A673 (cell line): ENCODE data around the gene KANSL1. TPM values are rescaled to one million over a fixed set of nuclear protein-coding genes. Genes with fewer than 3 reads are reported as not detected.

Source experiments
- BruUV-seq: library from RNA; stranded (reverse); fragments of 400-500 nt; replicated peaks from 2 replicates; lab custom pipeline; 2021; lab: Mats Ljungman, UMichigan
- CTCF ChIA-PET: fragments of 300-600 bp; sonication (Branson Sonifier 250); formaldehyde crosslinking; loops from one replicate; lab custom pipeline; 2022; ENCODE audit warnings: antibody characterized with exemption; lab: Charles Lee
- POLR2A ChIA-PET: fragments of 300-600 bp; sonication (Branson Sonifier 250); formaldehyde crosslinking; loops from one replicate; lab custom pipeline; 2022; ENCODE audit warnings: antibody characterized with exemption; ENCODE audit not compliant: low non-redundant PET; lab: Charles Lee
- DNase-seq: peaks from one replicate; pipeline ENCODE4 v3.0.0-alpha.2; 2015; ENCODE audit warnings: low spot score
- H3K27ac ChIP-seq: fragments of 200-600 bp; sonication (generic); 2 replicates; pipeline ENCODE4 v1.5.1; 2016; ENCODE audit warnings: mixed run types, low read depth, mild to moderate bottlenecking, mixed read lengths, antibody characterized with exemption, low read length; ENCODE audit not compliant: poor library complexity, severe bottlenecking
- H3K27me3 ChIP-seq: fragments of 200-600 bp; sonication (generic); replicated peaks from 2 replicates; pipeline ENCODE4 v1.6.1; 2017; ENCODE audit warnings: mixed run types, low read depth, mild to moderate bottlenecking, mixed read lengths, antibody characterized with exemption, low read length; ENCODE audit not compliant: insufficient read depth, poor library complexity
- H3K36me3 ChIP-seq: fragments of 200-600 bp; sonication (generic); 2 replicates; pipeline ENCODE4 v1.6.1; 2016; ENCODE audit warnings: mixed run types, mild to moderate bottlenecking, mixed read lengths, antibody characterized with exemption, low read length; ENCODE audit not compliant: insufficient read depth, poor library complexity, severe bottlenecking
- H3K4me1 ChIP-seq: fragments of 200-600 bp; sonication (generic); 2 replicates; pipeline ENCODE4 v1.6.1; 2017; ENCODE audit warnings: mixed run types, mild to moderate bottlenecking, mixed read lengths, antibody characterized with exemption, low read length; ENCODE audit not compliant: insufficient read depth, poor library complexity, severe bottlenecking
- H3K4me3 ChIP-seq: fragments of 200-600 bp; sonication (generic); 2 replicates; pipeline ENCODE4 v1.5.1; 2016; ENCODE audit warnings: low read depth, mixed run types, mild to moderate bottlenecking, mixed read lengths, low read length; ENCODE audit not compliant: poor library complexity, severe bottlenecking
- H3K9me3 ChIP-seq: fragments of 200-600 bp; sonication (generic); 2 replicates; pipeline ENCODE4 v1.6.1; 2016; ENCODE audit warnings: mixed run types, low read depth, mild to moderate bottlenecking, mixed read lengths, antibody characterized with exemption, low read length; ENCODE audit not compliant: poor library complexity, severe bottlenecking
- EZH2 ChIP-seq: fragments of 200-600 bp; sonication (generic); IDR thresholded peaks from 2 replicates; pipeline ENCODE4 v1.6.1; 2017; ENCODE audit warnings: borderline replicate concordance, low read depth, mild to moderate bottlenecking, mixed read lengths, antibody characterized with exemption, low read length; ENCODE audit not compliant: poor library complexity, severe bottlenecking
- intact Hi-C: fragments of 100-400 bp; cut with micrococcal nuclease; formaldehyde crosslinking; loops from one replicate; pipeline ENCODE4 v1.10.0; 2022; ENCODE audit not compliant: unreplicated experiment
- total RNA-seq: library from RNA; stranded (reverse); gene quantifications from 2 replicates; pipeline ENCODE4 v1.2.3, GENCODE V29; 2021
- TF ChIP-seq, protein P1 (sequence below): fragments of 300-800, 200-600 bp; sonication (generic); conservative IDR thresholded peaks from 2 replicates; pipeline ENCODE4 v1.5.1; 2017; ENCODE audit warnings: low read depth, mild to moderate bottlenecking, antibody characterized with exemption, low read length, moderate library complexity, mixed read lengths

Gene KANSL1
- total RNA-seq, 1 experiment from 2014 or later, result 64.9 TPM

- no peak for DNase-seq
- Histone ChIP-seq H3K4me3 (no peak overlapping the region), H3K27me3 (no peaks in the 10 kb centered on the region), H3K27ac (no peak overlapping the region), H3K4me1 (no peaks in the 10 kb centered on the region), H3K9me3 (no peaks in the 10 kb centered on the region), H3K36me3 (no peaks in the 10 kb centered on the region)
- no peak for TF ChIP-seq EZH2
- no TSS peak for BruUV-seq
- POLR2A ChIA-PET, result no interaction called here
- CTCF ChIA-PET, result interaction anchor here (0.6 to 1.4 kb wide), 2 partner anchors 13 kb away, joined by 3 to 4 read pairs; no protein-coding TSS in a partner anchor
- intact Hi-C loops, result no loop called here
These were observed 7.0 kb upstream of the KANSL1 start for GRCh38 chr17:46200197-46200596.

DNA sequence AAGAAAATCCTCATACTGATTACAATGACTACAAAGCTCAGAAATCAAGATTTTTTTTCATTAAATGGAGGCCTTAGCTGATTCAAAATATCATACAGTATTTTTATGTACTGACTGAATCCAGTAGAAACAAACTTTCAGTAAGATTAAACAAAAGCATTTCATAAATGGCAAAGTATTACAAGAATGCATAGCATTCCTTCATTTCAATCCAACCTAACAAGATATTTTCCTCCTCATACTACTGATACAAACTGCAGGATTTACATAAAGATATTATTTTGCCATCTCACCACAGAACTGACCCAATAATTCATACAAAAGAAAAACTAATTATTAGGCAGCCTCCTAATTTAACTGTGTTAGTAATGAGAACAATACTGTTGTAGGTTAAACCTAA is 6.2 kb upstream of the KANSL1 start:
- intact Hi-C loops, result loop anchor here (10.0 kb wide), 1 partner anchor 155 kb away; no protein-coding TSS in a partner anchor
- Histone ChIP-seq H3K36me3 (no peaks in the 10 kb centered on the region), H3K27ac (no peak overlapping the region), H3K9me3 (no peaks in the 10 kb centered on the region), H3K27me3 (no peaks in the 10 kb centered on the region), H3K4me1 (peaks cover 8% of the 10 kb centered on the region), H3K4me3 (no peak overlapping the region)
- POLR2A ChIA-PET, result no interaction called here
- BruUV-seq, result no TSS peak
- CTCF ChIA-PET, result interaction anchor here (0.6 to 1.4 kb wide), 2 partner anchors 12 to 14 kb away, joined by 3 to 4 read pairs; no protein-coding TSS in a partner anchor
- TF ChIP-seq, protein P1, sequence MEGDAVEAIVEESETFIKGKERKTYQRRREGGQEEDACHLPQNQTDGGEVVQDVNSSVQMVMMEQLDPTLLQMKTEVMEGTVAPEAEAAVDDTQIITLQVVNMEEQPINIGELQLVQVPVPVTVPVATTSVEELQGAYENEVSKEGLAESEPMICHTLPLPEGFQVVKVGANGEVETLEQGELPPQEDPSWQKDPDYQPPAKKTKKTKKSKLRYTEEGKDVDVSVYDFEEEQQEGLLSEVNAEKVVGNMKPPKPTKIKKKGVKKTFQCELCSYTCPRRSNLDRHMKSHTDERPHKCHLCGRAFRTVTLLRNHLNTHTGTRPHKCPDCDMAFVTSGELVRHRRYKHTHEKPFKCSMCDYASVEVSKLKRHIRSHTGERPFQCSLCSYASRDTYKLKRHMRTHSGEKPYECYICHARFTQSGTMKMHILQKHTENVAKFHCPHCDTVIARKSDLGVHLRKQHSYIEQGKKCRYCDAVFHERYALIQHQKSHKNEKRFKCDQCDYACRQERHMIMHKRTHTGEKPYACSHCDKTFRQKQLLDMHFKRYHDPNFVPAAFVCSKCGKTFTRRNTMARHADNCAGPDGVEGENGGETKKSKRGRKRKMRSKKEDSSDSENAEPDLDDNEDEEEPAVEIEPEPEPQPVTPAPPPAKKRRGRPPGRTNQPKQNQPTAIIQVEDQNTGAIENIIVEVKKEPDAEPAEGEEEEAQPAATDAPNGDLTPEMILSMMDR, result no peak
- TF ChIP-seq EZH2, result no peak
- DNase-seq, result no peak

GRCh38 chr17:46198233-46198632 is 5.0 kb upstream of the KANSL1 start:
- CTCF ChIA-PET, result no interaction called here

More at GRCh38 chr17:46198233-46198632, 5.0 kb upstream of the KANSL1 start:
- POLR2A ChIA-PET, result no interaction called here
- Histone ChIP-seq H3K4me1 (peaks cover 9% of the 10 kb centered on the region), H3K9me3 (no peaks in the 10 kb centered on the region), H3K27me3 (no peaks in the 10 kb centered on the region), H3K36me3 (no peaks in the 10 kb centered on the region), H3K27ac (no peak overlapping the region), H3K4me3 (no peak overlapping the region)
- DNase-seq, result no peak
- BruUV-seq, result no TSS peak
- no peak for TF ChIP-seq EZH2
- TF ChIP-seq, protein P1, result no peak
- intact Hi-C loops, result loop anchor here (10.0 kb wide), 1 partner anchor 153 kb away; no protein-coding TSS in a partner anchor
